KOPT-K1 (cell line): ENCODE measurements around the gene DDN.
A peak's percentile ranks its signal among the peaks of the same experiment; 100 is the strongest.

Experiments used
- H3K27ac ChIP-seq: fragments of 200-600 bp; sonication (generic); 2 replicates; pipeline ENCODE4 v1.5.1; 2016; ENCODE audit warnings: antibody characterized with exemption, mild to moderate bottlenecking, low read depth, low read length; ENCODE audit not compliant: poor library complexity, severe bottlenecking
- H3K36me3 ChIP-seq: fragments of 200-600 bp; sonication (generic); 2 replicates; pipeline ENCODE4 v1.5.1; 2017; ENCODE audit warnings: antibody characterized with exemption, mild to moderate bottlenecking, low read length, moderate library complexity; ENCODE audit not compliant: insufficient read depth
- H3K9me3 ChIP-seq: fragments of 200-600 bp; sonication (generic); 2 replicates; pipeline ENCODE4 v1.5.1; 2017; ENCODE audit warnings: antibody characterized with exemption, low read length, mild to moderate bottlenecking; ENCODE audit not compliant: insufficient read depth, poor library complexity, severe bottlenecking

The DDN gene

DNA sequence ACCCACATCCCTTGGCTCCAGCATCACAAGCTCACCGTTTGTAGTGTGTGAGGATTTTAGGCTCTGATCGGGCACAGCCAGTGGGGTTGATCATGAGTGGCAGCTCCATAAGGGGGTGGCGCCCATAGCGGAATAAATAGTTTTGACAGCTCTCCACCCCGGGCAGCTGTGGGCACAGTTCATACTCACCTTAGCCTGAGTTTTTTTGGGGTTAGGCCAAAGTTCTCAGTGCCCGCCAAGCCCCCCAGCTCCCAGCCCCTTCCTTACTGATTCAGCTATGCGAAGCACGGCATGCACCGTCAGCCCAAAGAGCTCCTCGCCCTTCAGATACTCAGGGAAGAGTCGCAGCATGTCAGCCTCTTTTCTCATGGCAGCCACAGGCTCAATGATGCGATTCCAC lies 25.4 kb upstream of the DDN start:
- Histone ChIP-seq H3K36me3 (peaks cover 90% of the 10 kb centered on the region), H3K9me3 (no peaks in the 10 kb centered on the region), H3K27ac (no peak overlapping the region)

DNA sequence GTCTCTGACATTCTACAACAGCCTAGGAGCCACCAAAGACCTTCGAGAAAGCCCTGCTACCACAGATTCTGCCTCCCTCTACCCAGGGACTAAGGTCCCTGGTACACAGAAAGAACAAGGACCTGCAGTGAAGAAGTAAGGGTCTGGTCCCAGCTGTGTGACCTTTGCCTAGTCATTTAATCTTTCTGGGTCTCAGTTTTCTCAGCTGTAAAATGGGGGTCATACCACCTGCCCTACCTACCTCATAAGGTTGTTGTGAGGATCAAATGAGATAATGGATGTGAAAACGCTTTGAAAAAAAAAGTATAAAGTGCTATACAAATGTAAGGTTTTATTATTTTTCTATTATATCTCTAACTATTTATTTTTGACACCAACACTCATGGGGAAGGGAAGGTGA lies 24.6 kb upstream of the DDN start:
- Histone ChIP-seq H3K9me3 (no peaks in the 10 kb centered on the region), H3K36me3 (peaks cover 83% of the 10 kb centered on the region)

GRCh38 chr12:49022558-49023178 lies 23.5 kb upstream of the DDN start:
- H3K27ac ChIP-seq = no peak overlapping the region
- H3K36me3 ChIP-seq = peaks cover 72% of the 10 kb centered on the region
- H3K9me3 ChIP-seq = no peaks in the 10 kb centered on the region

More for the DNA sequence above, 24.6 kb upstream of the DDN start:
- H3K27ac ChIP-seq = no peak overlapping the region

DNA sequence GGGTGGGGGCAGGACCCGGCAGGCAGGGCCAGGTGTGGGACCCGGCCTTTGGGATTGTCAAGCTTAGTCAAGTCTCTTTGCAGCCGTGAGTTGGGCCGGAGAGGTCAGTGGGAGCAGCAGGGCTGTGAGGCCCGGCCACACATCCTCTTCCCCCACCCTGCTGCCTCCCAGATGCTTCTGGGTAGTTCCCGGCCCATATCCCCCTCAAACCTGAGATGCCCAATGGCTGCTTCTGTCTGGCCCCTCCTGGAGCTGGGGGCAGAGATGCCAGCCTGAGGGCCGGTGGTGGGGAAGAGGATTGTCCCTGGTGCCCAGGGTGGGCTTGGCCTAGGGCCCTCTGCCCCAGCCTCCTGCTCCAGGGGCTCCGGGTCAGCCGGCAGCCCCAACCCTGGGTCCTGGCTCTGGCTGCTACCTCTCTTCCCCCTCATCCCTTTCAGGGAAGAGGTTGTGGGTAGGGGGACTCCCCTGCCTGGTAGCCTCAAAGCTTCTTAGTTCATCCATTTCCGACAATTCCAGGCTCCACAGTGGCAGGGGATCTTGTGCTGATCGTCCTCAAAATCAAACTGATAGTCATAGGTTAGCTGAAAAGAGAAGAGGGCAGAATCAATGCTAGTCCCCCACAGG lies 22.2 kb upstream of the DDN start:
- peaks cover 59% of the 10 kb centered on the region for H3K36me3 ChIP-seq
- no peak overlapping the region for H3K27ac ChIP-seq
- no peaks in the 10 kb centered on the region for H3K9me3 ChIP-seq

GRCh38 chr12:49020441-49020840 lies 21.3 kb upstream of the DDN start:
- Histone ChIP-seq H3K27ac (no peak overlapping the region), H3K36me3 (peaks cover 49% of the 10 kb centered on the region), H3K9me3 (no peaks in the 10 kb centered on the region)

DNA sequence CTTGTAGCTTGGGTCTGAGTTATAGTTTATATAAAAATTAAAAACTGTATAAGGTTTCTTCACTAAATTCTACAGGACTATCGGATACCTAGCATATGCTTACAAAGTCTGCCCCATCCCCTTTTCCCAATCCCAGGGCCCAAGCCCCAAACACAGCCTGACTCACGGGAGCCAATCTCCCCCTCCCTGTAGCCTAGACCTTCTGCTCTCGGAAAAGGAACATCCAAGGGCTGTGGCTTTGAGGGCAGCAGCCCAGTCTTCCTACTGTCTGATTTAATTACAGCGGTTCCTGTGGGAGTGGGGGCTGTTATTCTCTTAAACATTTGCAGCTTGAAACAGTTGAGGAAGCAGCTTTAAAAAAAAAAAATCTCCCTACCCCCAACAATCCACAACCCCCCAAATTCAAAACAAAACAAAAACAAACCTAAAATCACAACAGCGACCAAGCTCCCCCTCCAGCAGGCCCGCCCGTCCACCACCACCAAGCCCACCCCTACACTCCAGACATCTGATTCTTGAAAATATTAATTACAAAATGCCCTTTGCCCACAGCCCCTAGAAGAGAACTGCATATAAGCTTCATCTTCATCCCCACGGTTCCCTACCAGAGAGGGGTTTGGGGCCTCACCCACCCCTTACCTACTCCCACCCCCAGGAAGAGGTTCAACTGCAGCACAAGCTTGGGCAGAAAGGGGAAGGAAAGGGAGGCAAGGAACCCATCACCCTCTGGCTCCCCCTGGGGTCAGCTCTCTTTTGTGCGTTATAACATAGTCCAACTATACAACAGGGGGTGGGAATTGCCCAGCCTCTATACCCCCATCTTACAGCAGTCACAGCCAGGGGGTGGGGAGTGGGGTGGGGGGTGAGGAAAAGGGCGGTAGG lies 20.5 kb upstream of the DDN start:
- Histone ChIP-seq H3K27ac (peak overlapping the region; percentile 73), H3K36me3 (peaks cover 42% of the 10 kb centered on the region), H3K9me3 (no peaks in the 10 kb centered on the region)

- Histone ChIP-seq H3K27ac (peak overlapping the region; percentile 73), H3K9me3 (no peaks in the 10 kb centered on the region), H3K36me3 (peaks cover 36% of the 10 kb centered on the region)
Measured at GRCh38 chr12:49019120-49019430, 19.9 kb upstream of the DDN start.

DNA sequence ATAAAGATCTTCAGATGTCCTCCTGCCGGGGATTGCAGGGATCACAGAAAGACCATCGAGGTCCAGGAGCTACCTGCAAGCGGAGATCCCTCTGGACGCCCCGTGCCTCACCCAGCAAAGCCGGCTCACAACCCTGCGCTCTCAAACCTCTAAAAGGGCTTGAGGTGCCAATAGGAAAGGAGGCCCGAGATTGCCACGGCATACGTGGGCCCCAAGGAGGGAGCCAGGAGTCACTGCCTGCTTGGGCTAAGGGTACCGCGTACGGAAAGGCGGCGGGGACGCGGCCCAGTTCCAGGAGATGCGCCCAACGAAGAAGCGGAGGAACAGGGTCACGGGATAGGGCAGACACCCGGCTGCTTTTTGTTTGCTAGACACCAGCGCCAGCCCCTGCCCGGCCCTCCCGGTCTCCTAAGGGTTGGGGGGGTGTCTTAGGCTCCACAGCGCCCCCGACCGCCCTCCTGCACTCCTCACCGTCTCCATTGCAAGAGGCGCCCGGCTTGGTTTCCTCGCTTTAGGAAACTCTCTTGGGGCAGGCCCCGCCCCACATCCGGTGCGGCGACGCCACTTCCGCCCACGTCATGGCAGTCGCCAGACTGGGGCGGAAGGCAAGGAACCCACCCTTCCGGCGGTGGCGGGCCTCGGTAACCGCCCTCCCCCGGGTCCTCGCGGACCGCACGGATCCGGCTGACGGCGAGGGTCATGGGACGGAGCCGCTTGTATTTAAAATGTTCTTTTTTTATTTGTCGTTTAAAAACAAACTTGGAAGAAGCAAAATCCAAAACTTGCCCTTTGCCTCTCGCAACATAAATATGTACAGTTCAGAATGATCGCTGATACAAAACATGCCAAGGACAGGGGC lies 19.3 kb upstream of the DDN start, which contains the start of gene PRKAG1:
PRKAG1 (minus strand) TSS at position 516 of the 859 bp plus-strand sequence; CDS start at position 480, 36 bp downstream.
- peak within 1 kb of the TSS; percentile 73 for H3K27ac ChIP-seq
- no peaks in the 10 kb centered on the region for H3K9me3 ChIP-seq
- peaks cover 30% of the 10 kb centered on the region for H3K36me3 ChIP-seq

DNA sequence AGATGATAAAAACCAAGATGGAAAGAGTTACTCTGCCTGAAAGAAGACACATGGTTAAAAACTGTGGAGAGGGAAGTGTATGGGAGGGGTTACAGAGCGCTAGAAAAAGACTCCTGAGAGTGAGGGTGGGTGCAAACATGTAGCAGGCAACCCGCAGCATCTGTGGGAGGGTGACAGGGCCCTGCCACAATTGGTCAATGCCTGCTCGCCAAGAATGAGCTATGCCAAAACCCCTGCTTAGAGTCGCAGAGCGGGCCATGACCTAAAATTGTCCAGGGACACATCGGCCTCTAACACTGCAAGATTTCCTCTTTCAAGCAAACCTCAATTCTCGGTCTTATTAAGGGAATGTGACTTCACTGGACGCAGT lies 18.7 kb upstream of the DDN start:
- H3K9me3 ChIP-seq = no peaks in the 10 kb centered on the region
- peak overlapping the region; percentile 73 for H3K27ac ChIP-seq
- peaks cover 29% of the 10 kb centered on the region for H3K36me3 ChIP-seq

DNA sequence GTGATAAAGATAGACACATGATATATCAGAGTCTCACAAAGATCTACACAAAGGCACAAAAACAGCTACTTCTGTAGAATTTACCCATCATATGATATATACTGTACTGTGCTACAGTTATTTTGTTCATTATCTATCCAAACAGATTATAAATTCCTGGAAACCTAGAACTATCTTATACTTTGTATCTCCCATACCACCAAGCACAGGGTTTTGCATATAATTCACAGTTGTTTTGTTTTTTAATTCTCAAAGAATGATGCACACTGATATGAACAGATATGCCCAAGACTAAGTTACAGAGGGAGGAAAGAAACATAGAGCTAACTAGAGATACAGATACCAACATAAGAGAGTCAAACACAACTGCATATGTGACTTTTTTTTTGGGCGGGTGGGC lies 16.0 kb upstream of the DDN start:
- Histone ChIP-seq H3K36me3 (peaks cover 32% of the 10 kb centered on the region), H3K9me3 (no peaks in the 10 kb centered on the region), H3K27ac (no peak overlapping the region)

DNA sequence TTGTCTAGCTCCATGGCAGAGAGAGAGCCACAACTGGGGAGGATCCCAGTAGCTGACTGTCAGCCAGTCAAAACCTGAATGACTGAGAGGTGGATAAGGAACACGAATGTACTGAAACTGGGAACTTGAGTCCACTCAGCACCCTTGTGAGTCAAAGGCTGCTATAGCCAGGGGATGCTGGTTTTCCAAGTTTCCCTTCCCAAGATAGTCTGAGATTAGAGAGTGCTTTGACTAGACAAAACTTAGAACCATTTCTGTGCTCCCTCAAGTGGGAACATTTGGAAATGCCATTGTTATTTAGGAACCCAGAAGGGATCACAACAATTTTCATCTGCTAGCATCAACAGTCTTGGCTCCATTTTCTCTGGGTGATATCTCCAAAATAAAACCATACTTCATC lies 15.4 kb upstream of the DDN start:
- Histone ChIP-seq H3K36me3 (peaks cover 35% of the 10 kb centered on the region), H3K27ac (no peak overlapping the region), H3K9me3 (no peaks in the 10 kb centered on the region)

DNA sequence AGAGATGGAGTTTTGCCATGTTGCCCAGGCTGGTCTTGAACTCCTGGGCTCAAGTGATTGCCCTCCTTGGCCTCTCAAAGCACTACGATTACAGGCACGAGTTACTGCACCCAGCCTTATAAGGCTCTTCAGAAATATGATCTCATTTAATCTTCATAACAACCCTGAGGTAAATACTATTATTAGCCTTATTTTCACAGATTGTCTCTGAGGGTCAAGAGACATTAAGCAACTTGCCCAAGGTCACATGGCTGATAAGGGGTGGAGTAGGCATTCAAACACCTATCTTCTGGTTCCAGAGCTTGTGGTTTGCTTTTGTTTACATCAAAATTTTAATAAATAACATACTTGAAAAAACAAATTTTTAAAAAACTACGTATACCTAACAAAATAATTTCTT lies 14.3 kb upstream of the DDN start:
- H3K9me3 ChIP-seq = no peaks in the 10 kb centered on the region

DNA sequence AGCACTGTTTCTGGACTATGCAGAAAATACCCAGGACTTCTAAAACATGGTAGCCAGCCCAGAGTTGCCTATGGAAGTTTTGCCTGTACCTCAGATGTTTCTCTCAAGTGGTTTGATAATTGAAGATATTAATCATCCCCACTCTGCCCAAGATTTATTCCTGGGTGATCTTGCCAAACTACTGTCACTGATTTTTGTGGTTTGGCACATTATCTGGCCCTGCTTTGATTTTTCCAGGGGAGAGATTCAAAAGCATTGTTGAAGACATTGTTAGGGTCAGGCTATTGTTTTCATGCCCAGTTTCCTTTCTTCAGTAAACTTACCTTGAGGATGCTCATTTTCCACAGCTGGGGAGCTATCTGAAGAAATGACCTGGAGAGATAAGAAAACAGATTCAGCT lies 13.6 kb upstream of the DDN start:
- no peak overlapping the region for H3K27ac ChIP-seq
- H3K36me3 ChIP-seq = peaks cover 35% of the 10 kb centered on the region
- H3K9me3 ChIP-seq = no peaks in the 10 kb centered on the region

More for the DNA sequence above, 14.3 kb upstream of the DDN start:
- peaks cover 35% of the 10 kb centered on the region for H3K36me3 ChIP-seq
- no peak overlapping the region for H3K27ac ChIP-seq

GRCh38 chr12:49010092-49010668 lies 11.0 kb upstream of the DDN start:
- no peak overlapping the region for H3K27ac ChIP-seq
- peaks cover 41% of the 10 kb centered on the region for H3K36me3 ChIP-seq
- H3K9me3 ChIP-seq = no peaks in the 10 kb centered on the region
